Measurements from ENCODE around the gene FBXO41. TPM values are rescaled to one million over a fixed set of nuclear protein-coding genes. Genes with fewer than 3 reads are reported as not detected.

Gene FBXO41
- 3.6 and 4.8 TPM in 2 replicates for total RNA-seq (2014; rRNA removed; shearing (Covaris generic))
- polyA plus RNA-seq (2015; cell fraction: cytosol; rRNA removed): 12.7 and 13.4 TPM in 2 replicates
- polyA plus RNA-seq (2015; cell fraction: nucleus; rRNA removed): 42.3 and 44.5 TPM in 2 replicates

GRCh38 chr2:73284296-73285158 is at the start of gene FBXO41:
TSS of gene FBXO41 (minus strand) at chr2:73284478. CDS start at chr2:73269630, 14,848 bp downstream.
- peak; percentile 49 for DNase-seq (ENCODE audit: low read depth, low spot score)
- in situ Hi-C loops (cut with HindIII; ENCODE audit: low pct_unique_long_range_greater_than_20kb, low sequenced_read_pairs): no loop called here

GRCh38 chr2:73334045-73334444 is 49.8 kb upstream of the FBXO41 start:
- in situ Hi-C loops (cut with HindIII; ENCODE audit: low pct_unique_long_range_greater_than_20kb, low sequenced_read_pairs): no loop called here

GRCh38 chr2:73333564-73333963 is 49.3 kb upstream of the FBXO41 start:
- no peak for DNase-seq (ENCODE audit: low read depth, low spot score)
- in situ Hi-C loops (cut with HindIII; ENCODE audit: low pct_unique_long_range_greater_than_20kb, low sequenced_read_pairs): no loop called here

More at GRCh38 chr2:73334045-73334444, 49.8 kb upstream of the FBXO41 start:
- DNase-seq (ENCODE audit: low read depth, low spot score): no peak

- in situ Hi-C loops (cut with HindIII; ENCODE audit: low pct_unique_long_range_greater_than_20kb, low sequenced_read_pairs): no loop called here
- DNase-seq (ENCODE audit: low read depth, low spot score): no peak
These were observed 39.9 kb upstream of the FBXO41 start for GRCh38 chr2:73324126-73324725.

- in situ Hi-C loops (cut with HindIII; ENCODE audit: low pct_unique_long_range_greater_than_20kb, low sequenced_read_pairs): no loop called here
- no peak for DNase-seq (ENCODE audit: low read depth, low spot score)
These were observed 39.3 kb upstream of the FBXO41 start for GRCh38 chr2:73323551-73323950.

- in situ Hi-C loops (cut with HindIII; ENCODE audit: low pct_unique_long_range_greater_than_20kb, low sequenced_read_pairs): no loop called here
- no peak for DNase-seq (ENCODE audit: low read depth, low spot score)
These were observed 30.2 kb upstream of the FBXO41 start for GRCh38 chr2:73314441-73314840.

- in situ Hi-C loops (cut with HindIII; ENCODE audit: low pct_unique_long_range_greater_than_20kb, low sequenced_read_pairs): no loop called here
- DNase-seq (ENCODE audit: low read depth, low spot score): no peak
These were observed 23.4 kb upstream of the FBXO41 start for GRCh38 chr2:73307720-73308119.

GRCh38 chr2:73301636-73302035 is 17.4 kb upstream of the FBXO41 start:
- in situ Hi-C loops (cut with HindIII; ENCODE audit: low pct_unique_long_range_greater_than_20kb, low sequenced_read_pairs): no loop called here
- DNase-seq (ENCODE audit: low read depth, low spot score): no peak

GRCh38 chr2:73300926-73301325 is 16.6 kb upstream of the FBXO41 start:
- no peak for DNase-seq (ENCODE audit: low read depth, low spot score)
- in situ Hi-C loops (cut with HindIII; ENCODE audit: low pct_unique_long_range_greater_than_20kb, low sequenced_read_pairs): no loop called here

GRCh38 chr2:73297586-73297985 is 13.3 kb upstream of the FBXO41 start:
- no peak for DNase-seq (ENCODE audit: low read depth, low spot score)
- in situ Hi-C loops (cut with HindIII; ENCODE audit: low pct_unique_long_range_greater_than_20kb, low sequenced_read_pairs): no loop called here

- in situ Hi-C loops (cut with HindIII; ENCODE audit: low pct_unique_long_range_greater_than_20kb, low sequenced_read_pairs): no loop called here
- no peak for DNase-seq (ENCODE audit: low read depth, low spot score)
These were observed 12.9 kb upstream of the FBXO41 start for GRCh38 chr2:73297151-73297559.

- in situ Hi-C loops (cut with HindIII; ENCODE audit: low pct_unique_long_range_greater_than_20kb, low sequenced_read_pairs): no loop called here
- no peak for DNase-seq (ENCODE audit: low read depth, low spot score)
These were observed 11.6 kb upstream of the FBXO41 start for GRCh38 chr2:73295751-73296400.

- DNase-seq (ENCODE audit: low read depth, low spot score): no peak
- in situ Hi-C loops (cut with HindIII; ENCODE audit: low pct_unique_long_range_greater_than_20kb, low sequenced_read_pairs): no loop called here
These were observed 10.0 kb upstream of the FBXO41 start for GRCh38 chr2:73294239-73294638.

GRCh38 chr2:73293534-73294171 is 9.4 kb upstream of the FBXO41 start, which contains the start of gene EGR4:
TSS of gene EGR4 (minus strand) at chr2:73293548. CDS start at chr2:73293317, 231 bp downstream.
- peak; percentile 87 for DNase-seq (ENCODE audit: low read depth, low spot score)
- in situ Hi-C loops (cut with HindIII; ENCODE audit: low pct_unique_long_range_greater_than_20kb, low sequenced_read_pairs): no loop called here

- DNase-seq (ENCODE audit: low read depth, low spot score): no peak
- in situ Hi-C loops (cut with HindIII; ENCODE audit: low pct_unique_long_range_greater_than_20kb, low sequenced_read_pairs): no loop called here
These were observed 8.7 kb upstream of the FBXO41 start for GRCh38 chr2:73292906-73293533.

GRCh38 chr2:73292316-73292905 is 8.1 kb upstream of the FBXO41 start:
- no peak for DNase-seq (ENCODE audit: low read depth, low spot score)
- in situ Hi-C loops (cut with HindIII; ENCODE audit: low pct_unique_long_range_greater_than_20kb, low sequenced_read_pairs): no loop called here

All from SK-MEL-5 (cell line).